GM12864 (cell line): ENCODE results near the gene PRIMA1.

Experiments
- DNase-seq: peaks from one replicate; pipeline ENCODE4 v3.0.0-alpha.2; 2011; ENCODE audit warnings: low read depth
- H3K4me3 ChIP-seq: 2 replicates; pipeline ENCODE4 v1.5.1; 2011; ENCODE audit warnings: mild to moderate bottlenecking, low read depth, low read length, control low read depth
- TF ChIP-seq, protein P1 (sequence below): IDR thresholded peaks from 2 replicates; pipeline ENCODE4 v1.5.1; 2011; ENCODE audit warnings: low read depth, mild to moderate bottlenecking, moderate library complexity, low read length, control low read depth, inconsistent platforms; ENCODE audit errors: missing control alignments

Gene PRIMA1

DNA sequence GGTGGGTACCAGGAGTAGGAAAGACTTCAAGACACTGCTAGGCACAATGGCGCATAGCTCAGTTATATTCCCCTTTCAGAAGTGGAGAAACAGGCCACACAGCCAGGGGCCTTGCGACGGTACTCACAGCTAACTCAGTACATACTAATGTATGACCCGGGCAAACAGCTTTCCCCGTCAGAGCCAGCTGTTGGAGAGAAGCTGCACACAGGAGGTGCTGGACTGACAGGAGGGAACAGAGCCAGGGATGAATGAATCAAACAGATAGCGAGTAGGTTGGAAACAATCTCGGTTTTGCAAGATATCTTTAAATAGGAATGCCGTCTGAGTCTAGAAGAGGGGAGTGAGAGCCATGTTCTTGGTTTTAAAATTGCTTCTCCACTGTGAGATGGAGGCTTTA, 45.5 kb downstream of the PRIMA1 start:
- H3K4me3 ChIP-seq, result no peak overlapping the region
- TF ChIP-seq, protein P1, sequence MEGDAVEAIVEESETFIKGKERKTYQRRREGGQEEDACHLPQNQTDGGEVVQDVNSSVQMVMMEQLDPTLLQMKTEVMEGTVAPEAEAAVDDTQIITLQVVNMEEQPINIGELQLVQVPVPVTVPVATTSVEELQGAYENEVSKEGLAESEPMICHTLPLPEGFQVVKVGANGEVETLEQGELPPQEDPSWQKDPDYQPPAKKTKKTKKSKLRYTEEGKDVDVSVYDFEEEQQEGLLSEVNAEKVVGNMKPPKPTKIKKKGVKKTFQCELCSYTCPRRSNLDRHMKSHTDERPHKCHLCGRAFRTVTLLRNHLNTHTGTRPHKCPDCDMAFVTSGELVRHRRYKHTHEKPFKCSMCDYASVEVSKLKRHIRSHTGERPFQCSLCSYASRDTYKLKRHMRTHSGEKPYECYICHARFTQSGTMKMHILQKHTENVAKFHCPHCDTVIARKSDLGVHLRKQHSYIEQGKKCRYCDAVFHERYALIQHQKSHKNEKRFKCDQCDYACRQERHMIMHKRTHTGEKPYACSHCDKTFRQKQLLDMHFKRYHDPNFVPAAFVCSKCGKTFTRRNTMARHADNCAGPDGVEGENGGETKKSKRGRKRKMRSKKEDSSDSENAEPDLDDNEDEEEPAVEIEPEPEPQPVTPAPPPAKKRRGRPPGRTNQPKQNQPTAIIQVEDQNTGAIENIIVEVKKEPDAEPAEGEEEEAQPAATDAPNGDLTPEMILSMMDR, result no peak
- no peak for DNase-seq

DNA sequence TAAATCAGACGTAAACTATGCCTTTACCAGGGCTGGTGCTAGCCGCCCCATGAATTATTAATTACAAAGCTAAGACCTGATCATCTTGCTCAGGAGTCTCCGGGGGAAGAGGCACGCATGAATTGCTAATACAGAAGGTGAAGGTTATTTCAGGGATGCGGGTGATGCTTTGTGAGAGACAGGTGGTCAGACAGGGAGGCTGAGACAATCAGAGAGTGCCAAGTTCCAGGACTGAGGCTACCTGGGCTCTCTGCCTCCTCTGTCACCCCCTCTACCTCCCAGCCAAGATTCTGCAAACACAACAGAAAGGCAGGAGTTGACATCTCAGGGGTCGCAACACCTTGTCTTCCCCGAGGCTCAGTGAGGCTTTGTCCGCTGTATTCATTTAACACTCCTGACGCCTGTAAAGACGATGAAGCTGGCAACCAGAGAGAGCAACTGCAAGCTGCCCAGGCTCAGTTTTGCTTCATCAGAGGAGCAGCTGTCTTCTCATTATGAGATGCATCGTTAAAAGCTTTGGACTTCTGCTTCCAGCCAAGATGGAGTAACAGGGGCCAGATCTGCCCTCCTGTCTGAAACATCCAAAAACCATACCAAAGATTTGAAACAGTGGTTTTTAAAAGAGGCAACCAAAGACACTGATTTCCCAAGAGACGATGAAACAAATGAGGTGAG, 46.6 kb downstream of the PRIMA1 start:
- DNase-seq, result no peak
- TF ChIP-seq, protein P1, result no peak

DNA sequence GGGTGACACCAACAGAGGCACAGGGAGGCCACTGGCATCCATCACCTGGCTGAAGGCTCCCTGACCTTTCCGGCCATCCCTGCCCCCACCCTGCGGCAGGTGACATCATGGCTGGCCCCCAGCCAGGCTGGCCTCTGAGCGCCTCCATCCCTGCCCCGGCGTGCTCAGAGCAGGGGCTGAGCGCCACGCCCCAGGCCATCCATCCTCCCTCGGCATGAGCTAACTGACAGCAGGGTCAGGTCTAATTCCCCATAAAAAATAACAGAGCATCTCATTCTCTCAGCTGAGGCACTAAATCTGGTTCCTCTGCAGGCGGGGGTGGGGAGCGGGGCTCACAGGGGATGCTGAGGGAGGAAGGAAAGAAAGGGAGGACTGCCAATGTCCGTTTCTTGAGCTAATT, 50.7 kb downstream of the PRIMA1 start:
- no peak for DNase-seq
- TF ChIP-seq, protein P1, result no peak
- H3K4me3 ChIP-seq, result no peak overlapping the region

More for the DNA sequence above, 46.6 kb downstream of the PRIMA1 start:
- H3K4me3 ChIP-seq, result no peak overlapping the region

DNA sequence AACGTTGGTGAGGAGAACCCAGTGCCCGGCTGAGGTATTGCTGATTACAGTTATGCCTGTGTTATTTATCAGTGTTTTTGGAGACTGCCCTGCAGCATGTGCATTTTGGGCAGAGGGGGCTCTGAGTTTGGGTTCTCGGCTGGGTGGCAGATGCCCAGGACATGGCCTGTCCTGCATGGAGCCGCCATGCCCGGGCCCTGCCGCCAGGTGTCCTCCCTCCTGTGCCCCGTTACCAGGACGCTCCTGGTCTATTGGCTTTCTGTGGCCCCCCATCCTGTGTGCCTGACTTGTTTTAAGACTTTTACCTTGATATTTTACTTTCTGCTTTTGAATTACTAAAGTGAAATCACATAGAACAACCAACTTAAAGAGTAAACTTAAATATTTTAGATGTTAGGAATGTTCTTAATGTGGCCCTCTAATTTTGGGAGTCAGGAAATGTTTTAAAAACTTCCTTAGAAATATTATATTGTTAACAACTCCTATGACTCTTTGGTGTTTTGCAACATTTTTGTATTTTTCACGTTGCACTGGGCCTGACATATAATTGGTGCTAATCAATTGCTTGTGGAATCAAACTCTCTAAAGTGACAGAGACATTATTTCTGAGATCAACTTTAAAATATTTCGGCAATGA, 51.8 kb downstream of the PRIMA1 start:
- H3K4me3 ChIP-seq, result no peak overlapping the region
- DNase-seq, result no peak
- TF ChIP-seq, protein P1, result peak; percentile 59

DNA sequence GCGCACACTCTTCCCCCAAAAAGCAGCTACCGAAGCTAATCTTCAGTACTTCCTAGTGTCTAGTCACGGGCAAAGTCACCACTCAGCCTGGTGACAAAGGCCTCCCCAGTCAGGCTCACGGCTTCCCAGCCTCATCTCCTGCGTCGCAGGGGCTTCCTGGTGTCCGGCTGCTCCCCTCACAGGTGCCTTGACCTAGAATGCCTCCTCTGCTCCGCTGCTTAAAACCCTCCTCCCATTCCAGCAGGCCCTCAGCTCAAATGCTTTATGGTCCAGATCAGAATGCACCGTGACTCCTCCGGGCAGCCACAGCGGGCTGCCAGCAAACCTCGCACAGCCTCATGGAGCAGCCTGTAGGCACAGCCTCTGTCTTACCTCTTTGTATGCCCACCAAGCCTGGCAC, 53.1 kb downstream of the PRIMA1 start:
- DNase-seq, result no peak
- TF ChIP-seq, protein P1, result no peak
- no peak overlapping the region for H3K4me3 ChIP-seq

DNA sequence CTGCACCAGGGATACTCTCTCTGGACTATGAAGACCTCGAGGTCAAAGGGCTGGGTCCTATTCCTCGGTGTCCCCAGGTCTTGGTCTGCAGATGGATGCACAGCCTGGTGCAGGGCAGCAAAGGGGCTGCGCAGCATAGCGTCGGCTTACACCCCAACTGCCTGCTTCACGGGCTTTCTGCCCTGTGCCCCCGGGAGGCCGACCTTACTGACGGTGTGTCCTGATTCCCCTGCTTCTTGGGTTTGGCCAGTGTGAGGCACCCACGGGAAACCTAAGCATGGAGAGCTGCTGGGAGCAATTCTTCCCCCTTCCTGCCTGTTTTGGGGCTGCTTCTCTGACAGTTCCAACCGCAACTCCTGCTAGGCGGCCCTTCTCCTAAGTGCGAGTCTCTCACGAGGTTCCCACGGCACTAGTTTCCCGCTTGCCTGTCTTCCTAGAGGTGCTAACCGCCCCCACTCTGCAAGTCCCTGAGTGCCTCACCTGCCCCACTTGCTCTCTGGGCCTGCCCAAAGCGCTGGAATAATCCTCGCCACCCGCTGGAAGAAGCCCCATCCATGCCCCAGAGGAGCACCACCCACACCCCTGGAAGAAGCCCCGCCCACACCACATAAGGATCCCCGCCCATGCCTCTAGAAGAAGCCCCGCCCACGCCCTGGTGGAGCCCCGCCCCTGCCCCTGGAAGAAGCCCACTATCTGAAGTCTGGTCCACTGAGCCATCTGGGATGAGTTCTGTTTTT, 54.0 kb downstream of the PRIMA1 start:
- H3K4me3 ChIP-seq, result no peak overlapping the region
- DNase-seq, result no peak
- TF ChIP-seq, protein P1, result no peak
